GM18526 (cell line): ENCODE results near the gene CDCP1.

Experiments
- POLR2A ChIP-seq: IDR thresholded peaks from 3 replicates; pipeline ENCODE4 v1.6.1; 2011; ENCODE audit not compliant: insufficient read length; ENCODE audit errors: extremely low read depth

Gene CDCP1

GRCh38 chr3:45095916-45096526 is 50.2 kb downstream of the CDCP1 start:
- no peak for TF ChIP-seq POLR2A

GRCh38 chr3:45093176-45093575 is 53.0 kb downstream of the CDCP1 start:
- no peak for TF ChIP-seq POLR2A

- no peak for TF ChIP-seq POLR2A
Measured at GRCh38 chr3:45092132-45093031, 53.8 kb downstream of the CDCP1 start.

- TF ChIP-seq POLR2A = no peak
Measured at GRCh38 chr3:45090855-45091254, 55.3 kb downstream of the CDCP1 start.

- no peak for TF ChIP-seq POLR2A
Measured at GRCh38 chr3:45088543-45089358, 57.4 kb downstream of the CDCP1 start.

GRCh38 chr3:45087155-45087554 is 59.0 kb downstream of the CDCP1 start:
- no peak for TF ChIP-seq POLR2A

- no peak for TF ChIP-seq POLR2A
Measured at GRCh38 chr3:45084820-45085816, 61.1 kb downstream of the CDCP1 start.

GRCh38 chr3:45084361-45084760 is 61.8 kb downstream of the CDCP1 start:
- no peak for TF ChIP-seq POLR2A

- no peak for TF ChIP-seq POLR2A
Measured at GRCh38 chr3:45083023-45083422, 63.2 kb downstream of the CDCP1 start.

GRCh38 chr3:45082142-45082538 is 64.0 kb downstream of the CDCP1 start:
- TF ChIP-seq POLR2A = no peak

GRCh38 chr3:45081506-45082141 is 64.6 kb downstream of the CDCP1 start:
- TF ChIP-seq POLR2A = no peak

GRCh38 chr3:45080824-45081223 is 65.4 kb downstream of the CDCP1 start:
- TF ChIP-seq POLR2A = no peak

GRCh38 chr3:45079715-45080114 is 66.5 kb downstream of the CDCP1 start:
- TF ChIP-seq POLR2A = no peak

- no peak for TF ChIP-seq POLR2A
Measured at GRCh38 chr3:45078910-45079522, 67.2 kb downstream of the CDCP1 start.
